ENCODE data around the gene NECAB3.

Gene NECAB3

GRCh38 chr20:33687370-33687915 is 13.2 kb upstream of the NECAB3 start:
- no peak for TF ChIP-seq CTCF (IDR thresholded peaks at IDR 0.05; ENCODE audit: borderline replicate concordance, insufficient read depth, low read depth, low read length)
- no peak overlapping the region for H3K4me3 ChIP-seq (ENCODE audit: low read depth, low read length)

- TF ChIP-seq CTCF (IDR thresholded peaks at IDR 0.05; ENCODE audit: borderline replicate concordance, insufficient read depth, low read depth, low read length) = no peak
- no peak overlapping the region for H3K4me3 ChIP-seq (ENCODE audit: low read depth, low read length)
Observed at GRCh38 chr20:33686984-33687366, 12.7 kb upstream of the NECAB3 start.

GRCh38 chr20:33686100-33686983 is 12.1 kb upstream of the NECAB3 start, which contains the start of gene E2F1:
E2F1 (minus strand) TSS chr20:33686385; CDS start chr20:33686264, 121 bp downstream.
- TF ChIP-seq CTCF (IDR thresholded peaks at IDR 0.05; ENCODE audit: borderline replicate concordance, insufficient read depth, low read depth, low read length) = peak; percentile 33; the same call in 1 of the 2 replicates
- H3K4me3 ChIP-seq (ENCODE audit: low read depth, low read length) = peak within 1 kb of the TSS; percentile 58

- peak overlapping the region; percentile 58 for H3K4me3 ChIP-seq (ENCODE audit: low read depth, low read length)
- TF ChIP-seq CTCF (IDR thresholded peaks at IDR 0.05; ENCODE audit: borderline replicate concordance, insufficient read depth, low read depth, low read length) = no peak
Observed at GRCh38 chr20:33685328-33686099, 11.3 kb upstream of the NECAB3 start.

GRCh38 chr20:33684533-33685327 is 10.5 kb upstream of the NECAB3 start:
- TF ChIP-seq CTCF (IDR thresholded peaks at IDR 0.05; ENCODE audit: borderline replicate concordance, insufficient read depth, low read depth, low read length) = no peak
- H3K4me3 ChIP-seq (ENCODE audit: low read depth, low read length) = peak overlapping the region; percentile 58

GRCh38 chr20:33681728-33682353 is 7.6 kb upstream of the NECAB3 start:
- no peak overlapping the region for H3K4me3 ChIP-seq (ENCODE audit: low read depth, low read length)
- TF ChIP-seq CTCF (IDR thresholded peaks at IDR 0.05; ENCODE audit: borderline replicate concordance, insufficient read depth, low read depth, low read length) = no peak

Measured in GM12875 (cell line).